BE2C (cell line): ENCODE data around the gene OGN.

Experiments used
- DNase-seq: peaks from one replicate; pipeline ENCODE4 v3.0.0-alpha.2; 2020
- H3K27me3 ChIP-seq: fragments of 250-450 bp; sonication (Bioruptor Pico); 2 replicates; pipeline ENCODE4 v1.5.1; 2020; ENCODE audit warnings: mild to moderate bottlenecking
- H3K36me3 ChIP-seq: fragments of 250-450 bp; sonication (Bioruptor Pico); 2 replicates; pipeline ENCODE4 v1.5.1; 2020; ENCODE audit warnings: mild to moderate bottlenecking
- H3K4me1 ChIP-seq: fragments of 250-450 bp; sonication (Bioruptor Pico); 2 replicates; pipeline ENCODE4 v1.5.1; 2020
- H3K4me3 ChIP-seq: 2 replicates; pipeline ENCODE4 v1.5.1; 2011; ENCODE audit warnings: low read depth, low read length
- H3K9me3 ChIP-seq: fragments of 250-450 bp; sonication (Bioruptor Pico); 2 replicates; pipeline ENCODE4 v1.5.1; 2020
- CTCF ChIP-seq: IDR thresholded peaks from 2 replicates; pipeline ENCODE4 v1.5.1; 2012; ENCODE audit warnings: mild to moderate bottlenecking, low read depth, low read length

Gene OGN

GRCh38 chr9:92373167-92373566 lies 31.2 kb downstream of the OGN start:
- H3K4me1 ChIP-seq: peaks cover 5% of the 10 kb centered on the region
- no peaks in the 10 kb centered on the region for H3K27me3 ChIP-seq
- no peak overlapping the region for H3K4me3 ChIP-seq
- DNase-seq: no peak
- no peak for TF ChIP-seq CTCF
- H3K9me3 ChIP-seq: no peaks in the 10 kb centered on the region
- no peaks in the 10 kb centered on the region for H3K36me3 ChIP-seq

DNA sequence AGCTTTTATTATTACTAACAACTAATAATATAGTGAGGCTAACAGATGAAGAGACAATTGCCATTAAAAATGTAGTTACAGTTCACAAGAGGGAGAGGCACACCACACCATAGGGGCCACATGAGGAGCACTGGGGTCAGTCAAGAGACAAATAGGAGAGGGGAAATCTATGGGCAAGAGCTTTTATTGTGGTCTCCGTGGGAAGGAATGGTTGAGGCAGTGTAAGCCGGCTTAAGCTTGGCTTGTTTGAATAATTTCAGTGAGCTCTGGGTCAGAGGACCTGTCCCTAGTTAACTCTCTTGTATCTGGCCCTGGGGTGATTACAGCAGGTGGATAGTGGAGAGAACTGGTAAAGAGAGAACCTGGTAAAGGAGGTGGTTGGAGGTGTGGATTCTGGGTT lies 35.3 kb downstream of the OGN start:
- Histone ChIP-seq H3K4me3 (no peak overlapping the region), H3K36me3 (no peaks in the 10 kb centered on the region; the same call in 1 of the 2 replicates), H3K4me1 (no peaks in the 10 kb centered on the region), H3K27me3 (no peaks in the 10 kb centered on the region), H3K9me3 (no peaks in the 10 kb centered on the region)
- no peak for DNase-seq
- no peak for TF ChIP-seq CTCF

DNA sequence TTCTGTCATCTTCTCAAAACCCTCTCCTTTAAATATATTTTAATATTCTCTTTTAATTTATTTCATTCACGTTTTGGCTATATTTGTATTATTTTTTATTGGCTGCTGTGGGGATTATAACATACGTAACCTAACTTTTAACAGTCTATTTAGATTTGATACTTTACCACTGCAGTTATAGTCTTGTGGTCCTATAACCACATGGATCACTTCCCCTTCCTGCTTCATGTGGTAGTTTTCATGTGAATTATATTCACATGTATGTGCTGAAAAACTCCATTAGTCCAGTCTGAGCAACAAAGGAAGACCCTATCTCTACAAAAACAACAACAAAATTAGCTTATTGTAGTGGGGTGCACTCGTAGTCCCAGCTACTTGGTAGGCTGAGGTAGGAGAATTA lies 44.3 kb downstream of the OGN start:
- no peak for TF ChIP-seq CTCF
- peaks cover 7% of the 10 kb centered on the region for H3K4me1 ChIP-seq
- H3K36me3 ChIP-seq: no peaks in the 10 kb centered on the region
- DNase-seq: no peak
- no peaks in the 10 kb centered on the region for H3K9me3 ChIP-seq
- no peak overlapping the region for H3K4me3 ChIP-seq
- H3K27me3 ChIP-seq: no peaks in the 10 kb centered on the region

DNA sequence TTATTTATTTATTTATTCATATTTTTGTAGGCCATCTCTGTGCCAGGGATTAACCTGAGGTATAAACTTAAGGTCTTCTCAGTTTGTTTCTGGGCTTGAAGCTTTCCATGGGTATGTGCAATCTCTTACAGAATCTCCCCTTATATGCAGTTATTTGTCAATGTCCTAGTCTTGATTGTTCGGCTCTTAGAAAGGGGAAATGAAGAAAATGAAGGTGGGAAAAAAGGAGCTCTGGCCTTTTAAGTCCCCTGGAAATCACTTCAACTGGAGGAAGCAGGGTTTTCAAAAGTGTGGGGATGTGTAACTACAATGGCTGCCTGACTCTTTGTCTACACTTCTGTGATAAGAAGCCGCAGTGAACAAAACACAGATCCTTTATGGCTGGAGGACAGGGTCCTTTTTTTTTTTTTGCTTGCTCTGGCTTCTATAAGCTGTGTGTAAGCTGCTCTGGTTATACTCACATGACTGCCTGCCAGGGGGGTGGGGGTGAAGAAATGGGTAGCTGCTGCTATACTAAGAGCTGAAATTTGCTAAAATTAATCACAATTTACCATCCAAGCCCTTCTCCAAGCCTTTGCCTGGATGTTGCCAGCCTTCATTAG lies 44.9 kb downstream of the OGN start:
- DNase-seq: peak; percentile 63
- Histone ChIP-seq H3K9me3 (no peaks in the 10 kb centered on the region), H3K27me3 (no peaks in the 10 kb centered on the region), H3K4me1 (peaks cover 7% of the 10 kb centered on the region), H3K36me3 (no peaks in the 10 kb centered on the region), H3K4me3 (no peak overlapping the region)
- TF ChIP-seq CTCF: no peak

DNA sequence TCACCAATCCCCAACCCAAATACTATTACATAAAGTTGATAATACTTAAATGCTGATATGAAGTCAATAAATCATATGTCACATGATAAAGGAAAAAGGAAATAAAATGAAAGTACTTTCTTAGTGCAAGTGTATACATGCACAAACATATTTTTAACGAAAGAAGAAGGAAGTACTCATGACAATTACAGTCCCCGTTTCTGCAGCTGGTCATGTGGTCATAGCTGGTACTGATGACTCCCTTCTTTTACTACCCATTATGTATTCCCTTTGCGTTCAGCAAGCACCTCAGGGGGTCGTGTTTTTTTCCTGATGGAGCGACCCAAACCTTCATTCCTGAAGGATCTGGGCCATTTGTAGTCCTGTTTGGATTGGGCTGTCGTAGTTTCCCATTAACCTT lies 51.3 kb downstream of the OGN start:
- DNase-seq: no peak

More for the DNA sequence above, 51.3 kb downstream of the OGN start:
- Histone ChIP-seq H3K4me3 (no peak overlapping the region), H3K9me3 (no peaks in the 10 kb centered on the region), H3K36me3 (peaks cover 13% of the 10 kb centered on the region), H3K4me1 (no peaks in the 10 kb centered on the region), H3K27me3 (no peaks in the 10 kb centered on the region)
- TF ChIP-seq CTCF: no peak
